KBM-7 (cell line): Measurements from ENCODE around the gene LRRC27.
"Not testable (repeated sequence)": the region's sequence is repeated elsewhere in the genome, so short reads cannot be mapped to it uniquely, and the experiment has no call there.

Source experiments
- DNase-seq: peaks from one replicate; pipeline ENCODE4 v3.0.0-alpha.2; 2015
- in situ Hi-C: fragments of 300-500 bp; cut with MboI; formaldehyde crosslinking; loops from 2 replicates; pipeline ENCODE4 v1.14.3; 2020; ENCODE audit warnings: low sequenced_read_pairs, low pct_unique_long_range_greater_than_20kb, mixed read lengths

LRRC27 gene

DNA sequence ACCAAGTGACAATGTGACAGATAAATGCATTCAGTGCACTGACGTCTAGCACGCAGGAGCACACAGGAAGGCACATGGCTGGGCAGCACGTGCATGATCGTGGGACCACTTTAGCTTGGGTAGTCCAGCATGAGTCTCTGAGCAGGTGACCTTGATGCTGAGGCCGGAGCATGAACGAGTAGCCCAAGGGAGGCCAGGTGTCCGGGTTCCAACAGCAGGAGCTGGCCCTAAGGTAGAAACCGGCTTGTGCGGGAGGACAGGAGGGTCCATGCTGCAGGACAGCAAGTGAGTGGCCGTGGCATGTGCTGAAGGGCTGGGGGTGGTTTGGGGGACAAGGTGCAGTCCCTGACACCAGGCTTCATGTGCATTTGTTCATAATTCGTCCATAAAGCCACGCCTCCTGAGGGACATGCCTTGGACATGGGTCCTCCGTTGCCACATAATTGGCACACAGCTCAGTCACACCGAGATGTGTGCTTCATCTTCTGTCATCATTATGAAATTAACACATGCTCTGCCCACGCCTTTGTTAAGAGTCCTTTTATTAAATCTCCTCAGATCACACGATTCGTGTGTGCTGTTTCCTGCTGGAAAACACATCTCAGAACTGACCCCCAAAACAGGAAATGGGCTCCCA is 21.2 kb upstream of the LRRC27 start:
- DNase-seq: no peak
- in situ Hi-C loops: no loop called here

DNA sequence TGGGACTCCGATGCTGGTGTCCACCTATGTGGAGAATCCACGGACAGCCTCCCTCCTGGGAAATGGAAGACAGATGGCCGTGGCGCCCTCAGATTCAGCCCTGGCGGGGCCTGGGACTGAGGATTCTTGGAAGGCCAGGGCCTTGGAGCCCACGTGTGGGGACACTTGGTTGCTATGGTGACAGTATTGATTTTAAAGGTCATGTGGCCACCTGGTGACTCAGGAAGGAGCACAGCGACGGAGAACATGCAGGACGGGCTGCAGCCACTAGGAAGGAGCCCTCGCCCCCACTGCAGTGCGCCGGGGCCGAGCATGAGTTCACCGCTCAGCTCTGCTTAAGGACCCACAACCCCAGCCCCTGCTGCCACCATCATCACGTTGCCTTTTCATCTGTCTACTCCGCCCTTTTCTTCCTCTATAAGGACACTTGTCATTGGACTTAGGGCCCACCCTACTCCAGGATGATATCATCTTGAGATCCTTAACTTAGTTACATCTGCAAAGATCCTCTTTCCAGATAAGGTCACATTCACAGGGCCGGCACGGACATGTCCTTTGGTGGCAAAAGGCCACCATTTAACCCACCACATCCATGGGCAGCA is 20.6 kb upstream of the LRRC27 start:
- in situ Hi-C loops: no loop called here
- DNase-seq: no peak

DNA sequence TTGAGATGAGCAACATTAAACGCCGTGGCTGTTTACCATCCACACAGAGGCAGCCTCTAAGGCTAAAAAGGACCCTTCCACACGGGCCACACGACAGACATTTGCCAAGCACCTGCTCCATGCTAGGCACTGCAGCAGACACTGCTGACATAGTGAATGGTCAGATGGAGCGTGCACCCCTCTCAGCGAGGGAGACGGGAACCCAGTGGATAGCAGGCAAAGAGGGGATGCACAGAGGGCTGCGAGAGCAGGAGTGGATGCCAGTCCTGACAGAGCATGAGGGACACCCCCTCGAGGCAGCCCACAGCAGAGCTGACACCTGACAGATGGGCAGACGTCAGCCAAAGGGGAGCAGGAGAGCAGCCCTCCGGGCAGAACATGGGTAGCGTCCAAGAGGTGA is 18.7 kb upstream of the LRRC27 start:
- no peak for DNase-seq
- in situ Hi-C loops: no loop called here

DNA sequence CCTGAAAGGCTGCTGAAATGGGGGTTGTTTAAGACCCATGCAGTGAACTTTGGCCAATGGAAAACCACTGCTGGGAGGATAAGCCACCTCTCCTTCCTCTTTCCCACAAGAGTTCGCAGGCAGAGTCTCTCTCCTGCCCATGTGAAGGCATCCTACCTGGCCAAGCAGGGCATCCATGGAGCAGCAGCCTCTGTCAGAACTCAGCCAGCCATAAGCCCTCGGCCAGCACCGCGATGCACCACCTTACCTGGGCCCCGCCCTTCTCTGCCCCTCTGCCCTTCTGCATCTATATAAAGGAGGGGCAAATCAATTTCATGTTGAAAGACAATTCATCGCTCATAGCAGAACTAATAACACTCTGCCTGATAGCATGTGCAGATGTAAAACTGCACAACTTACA is 18.1 kb upstream of the LRRC27 start:
- in situ Hi-C loops: no loop called here
- no peak for DNase-seq

DNA sequence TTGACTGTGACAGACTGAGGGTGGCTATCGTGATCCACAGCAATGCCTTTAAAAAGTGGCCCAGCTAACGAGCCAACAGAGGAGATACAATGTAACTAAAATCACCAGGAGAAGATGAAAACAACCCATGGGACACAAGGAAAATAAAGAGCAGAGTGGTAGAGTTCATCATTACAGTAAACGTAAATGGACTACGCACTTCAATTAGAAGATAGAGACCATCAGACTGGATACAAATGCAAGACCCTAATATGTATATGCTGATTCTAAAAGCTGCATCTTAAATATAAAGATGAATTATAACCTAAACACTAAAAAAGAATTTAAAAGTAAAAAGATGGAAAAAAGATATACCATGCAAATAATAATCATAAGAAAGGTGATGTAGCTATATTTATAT is 17.7 kb upstream of the LRRC27 start:
- in situ Hi-C loops: no loop called here
- DNase-seq: no peak

DNA sequence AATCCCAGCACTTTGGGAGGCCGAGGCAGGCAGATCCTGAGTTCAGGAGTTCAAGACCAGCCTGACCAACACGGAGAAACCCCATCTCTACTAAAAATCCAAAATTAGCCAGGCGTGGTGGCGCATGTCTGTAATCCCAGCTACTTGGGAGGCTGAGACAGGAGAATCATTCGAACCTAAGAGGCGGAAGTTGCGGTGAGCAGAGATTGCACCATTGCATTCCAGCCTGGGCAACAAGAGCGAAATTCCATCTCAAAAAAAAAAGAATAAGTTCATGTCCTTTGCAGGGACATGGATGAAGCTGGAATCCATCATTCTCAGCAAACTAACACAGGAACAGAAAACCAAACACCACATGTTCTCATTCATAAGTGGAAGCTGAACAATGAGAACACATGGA is 17.1 kb upstream of the LRRC27 start:
- DNase-seq, in situ Hi-C loops: not testable (repeated sequence)

- in situ Hi-C loops: no loop called here
- no peak for DNase-seq
These were observed 15.9 kb upstream of the LRRC27 start for GRCh38 chr10:132316133-132316532.

- in situ Hi-C loops, DNase-seq: not testable (repeated sequence)
These were observed 14.5 kb upstream of the LRRC27 start for GRCh38 chr10:132317477-132317876.

DNA sequence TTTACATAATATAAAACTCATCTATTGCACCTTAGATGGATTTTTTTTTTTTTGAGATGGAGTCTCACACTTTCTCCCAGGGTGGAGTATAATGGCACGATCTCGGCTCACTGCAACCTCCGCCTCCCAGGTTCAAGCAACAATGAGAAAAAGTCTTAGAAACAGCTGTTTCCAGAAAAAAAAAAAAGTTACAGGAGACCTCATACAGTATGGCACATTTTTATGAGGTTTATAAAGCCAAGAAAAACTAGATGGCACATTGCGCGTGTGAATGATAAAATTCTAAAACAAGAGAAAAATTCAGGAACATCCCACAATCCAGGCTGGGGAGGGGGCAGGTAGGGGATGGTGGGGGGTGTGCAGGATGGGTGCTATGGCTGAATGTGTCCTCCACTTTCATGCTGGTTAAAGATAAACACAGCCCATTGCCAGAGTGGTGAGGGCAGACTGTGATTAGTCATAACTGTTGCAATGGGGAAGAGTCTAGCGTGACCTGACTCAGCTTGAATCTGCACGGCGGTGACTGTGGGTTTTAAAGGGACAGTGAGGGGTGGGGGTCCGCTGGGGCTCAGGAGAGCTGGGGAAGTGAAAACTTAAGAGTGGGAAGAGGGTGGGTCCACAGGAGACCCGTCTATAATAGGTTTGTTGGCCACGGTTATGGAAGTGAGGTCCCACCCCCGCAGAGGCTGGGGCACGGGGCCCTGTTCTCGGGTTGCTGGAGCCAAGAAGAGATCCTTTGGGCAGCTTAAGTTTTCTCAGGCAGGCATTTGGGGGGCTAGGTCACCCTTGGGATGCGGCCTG is 11.9 kb upstream of the LRRC27 start:
- in situ Hi-C loops: no loop called here
- peak; percentile 74 for DNase-seq

DNA sequence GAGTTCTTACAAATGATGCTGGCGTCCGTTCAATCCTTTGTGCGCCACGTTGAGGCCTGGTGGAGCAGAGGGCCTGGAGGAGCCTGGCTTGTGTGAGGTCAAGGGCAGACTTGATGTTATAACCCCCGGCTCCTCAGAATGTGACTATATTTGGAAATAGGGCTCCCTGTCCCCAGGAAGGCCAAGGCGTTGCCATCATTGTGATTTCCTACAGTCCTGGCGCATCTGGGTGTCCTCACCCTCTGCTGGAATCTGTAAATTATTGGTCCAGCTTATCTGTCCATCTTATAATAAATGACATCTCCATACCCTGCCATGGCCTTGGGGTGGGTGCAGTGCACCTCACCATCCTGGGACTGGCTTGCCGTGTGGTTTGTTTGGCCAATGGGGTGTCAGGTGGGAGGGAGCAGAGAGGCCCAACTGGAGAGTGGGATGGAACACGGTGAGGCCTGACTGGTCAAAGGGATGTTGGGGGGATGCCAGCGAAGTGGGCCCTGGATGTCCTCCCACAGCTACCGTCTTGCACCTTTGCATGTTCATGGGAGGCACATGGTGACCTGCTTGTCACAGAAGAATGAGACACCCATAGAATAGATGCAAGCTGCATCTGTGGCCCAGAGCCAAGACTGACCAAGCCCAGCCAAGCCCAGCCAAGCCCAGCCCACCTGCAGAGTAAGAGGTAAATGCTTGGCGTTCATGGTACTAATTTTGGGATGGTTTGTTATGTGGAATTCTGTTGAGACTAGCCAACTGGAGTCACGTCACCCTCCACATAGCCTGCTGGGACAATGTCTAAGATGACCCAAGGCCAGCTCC is 11.1 kb upstream of the LRRC27 start:
- no peak for DNase-seq
- in situ Hi-C loops: no loop called here

GRCh38 chr10:132321726-132322125 is 10.3 kb upstream of the LRRC27 start:
- DNase-seq: no peak
- in situ Hi-C loops: no loop called here

- no peak for DNase-seq
- in situ Hi-C loops: no loop called here
These were observed 9.4 kb upstream of the LRRC27 start for GRCh38 chr10:132322586-132323048.

DNA sequence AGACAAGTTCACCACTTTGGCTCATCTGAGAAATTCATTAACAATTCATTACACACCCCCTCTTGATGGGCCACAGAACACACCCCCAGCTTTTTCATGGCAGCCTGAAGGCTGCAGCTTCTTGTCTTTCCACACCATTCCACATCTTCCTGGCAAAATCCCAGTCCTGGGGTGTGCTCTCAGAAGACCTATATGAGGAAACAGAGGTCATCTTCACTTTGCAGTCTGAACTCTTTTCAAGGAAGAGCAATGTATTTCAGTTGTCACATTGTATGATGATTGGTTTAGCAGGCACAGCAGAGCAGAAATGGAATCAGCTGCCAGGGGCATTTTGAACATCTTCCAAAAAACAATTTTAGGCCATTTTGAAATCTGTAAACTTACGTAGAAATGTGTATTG is 7.8 kb upstream of the LRRC27 start:
- no peak for DNase-seq
- in situ Hi-C loops: no loop called here

GRCh38 chr10:132326344-132326889 is 5.6 kb upstream of the LRRC27 start:
- in situ Hi-C loops: no loop called here
- DNase-seq: no peak

- no peak for DNase-seq
- in situ Hi-C loops: no loop called here
These were observed 5.1 kb upstream of the LRRC27 start for GRCh38 chr10:132326925-132327324.

- in situ Hi-C loops: no loop called here
These were observed 3.9 kb upstream of the LRRC27 start for GRCh38 chr10:132328106-132328505.

GRCh38 chr10:132328738-132329137 is 3.3 kb upstream of the LRRC27 start:
- no peak for DNase-seq
- in situ Hi-C loops: no loop called here

More at GRCh38 chr10:132328106-132328505, 3.9 kb upstream of the LRRC27 start:
- DNase-seq: no peak

- in situ Hi-C loops: no loop called here
These were observed 2.2 kb upstream of the LRRC27 start for GRCh38 chr10:132329565-132330485.

More at GRCh38 chr10:132329565-132330485, 2.2 kb upstream of the LRRC27 start:
- DNase-seq: peak; percentile 65
